ENCODE results near the gene FUT7.

The FUT7 gene

GRCh38 chr9:137031904-137032640 is at the start of gene FUT7:
FUT7 (minus strand) TSS chr9:137032088; CDS start chr9:137031991, 97 bp downstream.
- H3K4me1 Mint-ChIP-seq (ENCODE audit: low read depth) = peaks cover 42% of the 10 kb centered on the region
- peak within 1 kb of the TSS; percentile 57 for H3K4me3 Mint-ChIP-seq
- H3K9me3 Mint-ChIP-seq (ENCODE audit: low read depth) = no peaks in the 10 kb centered on the region
- H3K27ac Mint-ChIP-seq = no peak within 1 kb of the TSS
- H3K27me3 Mint-ChIP-seq = no peaks in the 10 kb centered on the region
- no peaks in the 10 kb centered on the region for H3K36me3 Mint-ChIP-seq

DNA sequence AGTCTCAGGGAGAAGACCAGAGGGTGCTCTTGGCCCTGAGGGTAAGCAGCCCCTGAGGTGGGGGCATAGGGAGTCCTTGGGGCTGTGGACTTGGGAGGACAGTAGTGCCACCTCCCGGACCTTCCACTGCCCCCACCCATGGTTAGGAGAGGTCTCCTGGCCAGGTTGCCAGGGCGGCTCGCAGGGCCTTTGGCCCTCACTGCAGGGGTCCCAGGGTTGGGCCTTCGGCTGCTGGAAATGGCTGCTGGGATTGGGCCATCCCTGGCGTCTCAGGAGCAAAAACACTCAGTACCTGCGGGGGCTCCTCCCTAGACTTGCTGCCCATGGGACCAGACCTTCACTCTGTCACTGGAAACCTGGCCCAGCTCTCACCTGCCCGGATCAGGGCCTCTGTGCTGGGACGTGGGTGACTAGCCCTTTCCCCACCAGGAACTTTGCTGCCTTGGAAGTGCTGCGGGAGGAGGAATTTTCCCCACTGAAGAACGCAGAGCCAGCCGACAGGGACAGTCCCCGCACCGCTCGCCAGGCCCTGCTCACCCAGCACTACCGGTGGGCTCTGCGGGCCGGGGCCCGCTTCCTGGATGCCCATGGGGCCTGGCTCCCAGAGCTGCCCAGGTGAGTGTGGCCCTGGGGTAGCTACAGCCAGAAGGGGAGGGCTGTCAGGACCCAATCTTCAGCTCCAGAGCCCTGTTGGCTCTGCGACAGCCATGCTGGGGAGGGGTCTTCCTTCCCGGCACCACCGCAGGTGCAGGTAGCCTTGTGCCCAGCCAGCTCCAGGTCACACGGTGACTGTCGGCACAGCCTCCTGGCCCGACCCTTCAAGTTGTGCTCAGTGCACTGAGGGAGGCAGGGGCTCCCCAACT is 48.6 kb upstream of the FUT7 start:
- Mint-ChIP-seq H3K27me3 (no peaks in the 10 kb centered on the region), H3K36me3 (no peaks in the 10 kb centered on the region), H3K27ac (no peak overlapping the region), H3K4me3 (no peak overlapping the region), H3K4me1 (ENCODE audit: low read depth) (peaks cover 16% of the 10 kb centered on the region), H3K9me3 (ENCODE audit: low read depth) (no peaks in the 10 kb centered on the region)

DNA sequence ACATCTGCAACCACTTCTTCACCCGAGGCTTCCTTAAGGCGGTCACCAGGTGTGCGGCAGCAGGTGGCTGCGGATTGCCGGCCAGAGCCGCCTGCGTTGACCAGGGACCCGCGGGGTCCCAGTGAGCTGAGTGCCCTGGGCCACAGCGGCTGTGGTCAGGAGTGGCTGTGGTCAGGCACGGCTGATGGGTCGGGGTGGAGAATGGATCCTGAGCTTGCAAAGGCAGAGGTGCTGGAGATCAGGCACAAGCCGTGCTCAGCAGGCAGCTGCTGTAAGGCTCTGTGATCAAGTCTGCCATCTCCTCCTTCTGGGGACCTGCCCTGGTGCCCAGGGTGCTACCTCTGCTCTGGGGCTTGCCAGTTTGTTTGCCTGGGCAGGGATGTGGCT is 47.5 kb upstream of the FUT7 start:
- no peaks in the 10 kb centered on the region for H3K9me3 Mint-ChIP-seq (ENCODE audit: low read depth)
- H3K36me3 Mint-ChIP-seq = no peaks in the 10 kb centered on the region
- peak overlapping the region; percentile 30 for H3K4me3 Mint-ChIP-seq
- peaks cover 7% of the 10 kb centered on the region for H3K4me1 Mint-ChIP-seq (ENCODE audit: low read depth)
- no peaks in the 10 kb centered on the region for H3K27me3 Mint-ChIP-seq
- no peak overlapping the region for H3K27ac Mint-ChIP-seq

DNA sequence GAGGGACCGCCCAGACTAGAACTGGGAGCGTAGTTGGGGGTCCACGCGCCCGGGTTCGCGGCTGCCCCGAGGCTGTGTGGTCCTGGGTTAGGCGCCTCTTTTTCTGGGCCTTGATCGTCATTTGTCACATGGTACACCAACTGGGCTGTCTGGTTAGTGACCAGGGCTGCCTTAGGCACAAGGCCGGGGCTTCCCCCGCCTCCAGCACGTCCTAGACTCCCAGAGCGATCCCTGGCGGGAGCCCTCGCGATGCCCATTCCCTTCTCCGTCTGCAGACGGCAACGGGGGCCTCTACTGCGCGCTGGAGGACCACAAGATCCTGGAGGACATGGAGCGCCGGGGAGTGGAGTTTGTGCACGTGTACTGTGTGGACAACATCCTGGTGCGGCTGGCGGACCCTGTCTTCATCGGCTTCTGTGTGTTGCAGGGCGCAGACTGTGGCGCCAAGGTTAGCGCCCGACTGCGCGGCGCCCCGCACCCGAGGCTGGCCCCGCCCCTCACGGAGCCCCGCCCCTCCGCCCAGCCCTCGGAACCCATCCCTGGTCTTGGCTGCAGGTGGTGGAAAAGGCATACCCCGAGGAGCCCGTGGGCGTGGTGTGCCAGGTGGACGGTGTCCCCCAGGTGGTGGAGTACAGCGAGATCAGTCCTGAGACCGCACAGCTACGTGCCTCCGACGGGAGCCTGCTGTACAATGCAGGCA is 47.0 kb upstream of the FUT7 start:
- Mint-ChIP-seq H3K4me3 (peak overlapping the region; percentile 63), H3K36me3 (no peaks in the 10 kb centered on the region), H3K4me1 (ENCODE audit: low read depth) (peaks cover 7% of the 10 kb centered on the region), H3K9me3 (ENCODE audit: low read depth) (no peaks in the 10 kb centered on the region), H3K27ac (no peak overlapping the region), H3K27me3 (no peaks in the 10 kb centered on the region)

DNA sequence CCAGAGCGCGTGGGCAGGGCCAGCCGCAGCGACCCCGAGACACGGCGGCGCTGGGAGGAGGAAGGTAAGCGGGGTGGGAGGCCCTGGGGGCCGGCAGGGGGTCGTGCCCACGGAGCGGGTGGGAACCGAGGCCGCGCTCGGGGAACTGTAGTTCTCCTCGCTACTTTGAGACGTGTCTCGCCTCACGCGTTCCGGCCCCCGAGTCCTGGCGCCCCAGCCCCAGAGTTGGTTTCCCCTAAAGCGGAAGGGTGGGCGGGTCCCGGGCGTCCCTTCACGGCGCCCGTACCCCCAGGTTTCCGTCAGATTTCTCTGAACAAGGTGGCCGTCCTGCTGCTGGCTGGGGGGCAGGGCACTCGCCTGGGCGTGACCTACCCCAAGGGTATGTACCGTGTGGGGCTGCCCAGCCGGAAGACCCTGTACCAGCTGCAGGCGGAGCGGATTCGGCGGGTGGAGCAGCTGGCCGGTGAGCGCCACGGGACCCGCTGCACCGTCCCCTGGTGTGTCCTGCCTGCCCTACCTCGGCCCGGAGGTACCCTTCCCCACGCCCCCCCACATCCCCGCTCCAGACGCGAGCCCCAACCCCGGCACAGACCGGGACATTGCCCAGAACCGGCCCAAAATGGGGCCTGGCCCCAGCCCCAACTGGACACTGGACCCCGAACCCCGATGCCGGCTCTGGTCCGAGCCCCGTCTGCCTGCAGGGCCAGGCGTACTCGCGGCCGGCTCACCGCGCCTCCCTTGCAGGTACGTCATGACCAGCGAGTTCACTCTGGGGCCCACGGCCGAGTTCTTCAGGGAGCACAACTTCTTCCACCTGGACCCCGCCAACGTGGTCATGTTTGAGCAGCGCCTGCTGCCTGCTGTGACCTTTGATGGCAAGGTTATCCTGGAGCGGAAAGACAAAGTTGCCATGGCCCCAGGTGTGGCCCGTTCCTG is 46.1 kb upstream of the FUT7 start:
- Mint-ChIP-seq H3K4me3 (peak overlapping the region; percentile 73), H3K9me3 (ENCODE audit: low read depth) (no peaks in the 10 kb centered on the region), H3K27me3 (no peaks in the 10 kb centered on the region), H3K4me1 (ENCODE audit: low read depth) (peaks cover 5% of the 10 kb centered on the region), H3K27ac (no peak overlapping the region), H3K36me3 (no peaks in the 10 kb centered on the region)

- Mint-ChIP-seq H3K4me1 (ENCODE audit: low read depth) (peaks cover 5% of the 10 kb centered on the region), H3K27ac (no peak within 1 kb of the TSS)
Observed at GRCh38 chr9:137077010-137077747, 45.3 kb upstream of the FUT7 start, which contains the start of gene UAP1L1. UAP1L1 (plus strand) TSS chr9:137077517; CDS start chr9:137077533, 16 bp downstream.

DNA sequence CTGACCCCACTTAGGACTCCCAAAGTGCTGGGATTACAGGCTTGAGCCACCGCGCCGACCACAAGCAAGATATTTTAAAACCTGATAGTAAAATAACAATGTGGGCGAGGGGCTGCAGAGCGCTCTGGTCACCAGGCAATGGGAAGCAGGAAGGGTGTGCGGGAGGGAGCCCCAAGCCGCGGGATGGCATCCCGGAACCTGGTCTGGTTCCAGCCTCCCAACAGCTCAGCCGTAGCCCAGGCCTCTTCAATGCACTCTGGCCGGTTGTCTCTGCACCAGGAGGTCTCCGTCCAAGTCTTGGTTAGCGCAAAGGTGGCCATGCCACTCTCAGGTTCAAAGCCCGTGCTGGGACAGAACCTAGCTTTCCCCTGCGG is 44.7 kb upstream of the FUT7 start:
- no peaks in the 10 kb centered on the region for H3K36me3 Mint-ChIP-seq
- H3K27ac Mint-ChIP-seq = no peak overlapping the region
- no peaks in the 10 kb centered on the region for H3K9me3 Mint-ChIP-seq (ENCODE audit: low read depth)
- no peaks in the 10 kb centered on the region for H3K27me3 Mint-ChIP-seq
- H3K4me3 Mint-ChIP-seq = peak overlapping the region; percentile 74
- peaks cover 5% of the 10 kb centered on the region for H3K4me1 Mint-ChIP-seq (ENCODE audit: low read depth)

More at GRCh38 chr9:137077010-137077747, 45.3 kb upstream of the FUT7 start, which contains the start of gene UAP1L1:
- Mint-ChIP-seq H3K27me3 (no peaks in the 10 kb centered on the region), H3K9me3 (ENCODE audit: low read depth) (no peaks in the 10 kb centered on the region), H3K36me3 (no peaks in the 10 kb centered on the region), H3K4me3 (peak within 1 kb of the TSS; percentile 74)

DNA sequence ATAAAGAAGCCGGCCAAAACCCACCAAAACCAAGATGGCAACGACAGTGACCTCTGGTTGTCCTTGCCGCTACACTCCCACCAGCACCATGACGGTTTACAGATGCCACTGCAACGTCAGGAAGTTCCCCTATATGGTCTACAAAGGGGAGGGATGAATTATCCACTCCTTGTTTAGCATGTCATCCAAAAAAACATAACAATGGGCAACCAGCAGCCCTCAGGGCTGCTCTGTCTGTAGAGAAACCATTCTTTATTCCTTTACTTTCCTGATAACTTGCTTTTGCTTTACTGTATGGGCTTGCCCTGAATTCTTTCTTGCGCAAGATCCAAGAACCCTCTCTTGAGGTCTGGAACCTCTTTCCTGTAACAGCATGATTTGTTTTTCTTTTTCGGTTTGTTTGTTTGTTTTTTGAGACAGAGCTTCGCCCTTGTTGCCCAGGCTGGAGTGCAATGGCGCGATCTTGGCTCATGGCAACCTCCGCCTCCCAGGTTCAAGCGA is 43.4 kb upstream of the FUT7 start:
- Mint-ChIP-seq H3K4me3 (no peak overlapping the region), H3K27ac (no peak overlapping the region), H3K27me3 (no peaks in the 10 kb centered on the region), H3K36me3 (no peaks in the 10 kb centered on the region), H3K4me1 (ENCODE audit: low read depth) (peaks cover 9% of the 10 kb centered on the region), H3K9me3 (ENCODE audit: low read depth) (no peaks in the 10 kb centered on the region)

DNA sequence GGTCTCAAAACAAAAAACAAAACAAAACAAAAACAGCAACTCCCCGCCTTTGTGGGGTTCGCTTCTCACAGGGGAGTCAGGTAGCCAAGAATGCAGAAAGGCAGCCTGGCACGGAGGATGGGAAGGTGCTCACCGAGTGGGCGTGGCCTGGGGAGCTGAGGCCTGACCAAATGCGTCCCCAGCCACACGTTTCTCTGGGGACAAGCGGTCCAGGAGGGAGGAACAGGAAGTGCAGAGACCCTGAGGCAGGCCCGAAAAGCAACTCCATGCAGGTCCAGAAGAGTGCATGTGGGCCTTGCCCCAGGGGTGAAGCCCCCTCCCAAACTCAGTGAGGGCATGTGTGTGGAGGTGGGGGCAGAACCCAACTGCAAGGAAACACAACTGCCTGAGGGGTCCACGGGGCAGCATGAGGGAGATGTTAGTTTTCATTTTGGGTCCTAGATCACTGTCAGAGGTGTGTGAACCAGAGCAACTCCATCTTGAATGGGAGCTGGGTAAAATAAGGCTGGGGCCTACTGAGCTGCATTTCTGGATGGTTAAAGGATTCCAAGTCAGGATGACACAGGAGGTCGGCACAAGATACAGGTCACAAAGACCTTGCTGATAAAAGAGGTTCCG is 42.9 kb upstream of the FUT7 start:
- no peaks in the 10 kb centered on the region for H3K9me3 Mint-ChIP-seq (ENCODE audit: low read depth)
- peaks cover 7% of the 10 kb centered on the region for H3K4me1 Mint-ChIP-seq (ENCODE audit: low read depth)
- no peak overlapping the region for H3K27ac Mint-ChIP-seq
- H3K27me3 Mint-ChIP-seq = no peaks in the 10 kb centered on the region
- H3K36me3 Mint-ChIP-seq = no peaks in the 10 kb centered on the region
- H3K4me3 Mint-ChIP-seq = no peak overlapping the region

- Mint-ChIP-seq H3K4me3 (no peak overlapping the region), H3K36me3 (no peaks in the 10 kb centered on the region), H3K4me1 (ENCODE audit: low read depth) (peaks cover 6% of the 10 kb centered on the region)
Observed at GRCh38 chr9:137073992-137074399, 42.1 kb upstream of the FUT7 start.

GRCh38 chr9:137071282-137071681 is 39.4 kb upstream of the FUT7 start:
- Mint-ChIP-seq H3K36me3 (no peaks in the 10 kb centered on the region), H3K4me1 (ENCODE audit: low read depth) (peaks cover 9% of the 10 kb centered on the region), H3K4me3 (peak overlapping the region; percentile 78), H3K9me3 (ENCODE audit: low read depth) (no peaks in the 10 kb centered on the region), H3K27ac (no peak overlapping the region), H3K27me3 (no peaks in the 10 kb centered on the region)

More at GRCh38 chr9:137073992-137074399, 42.1 kb upstream of the FUT7 start:
- no peaks in the 10 kb centered on the region for H3K9me3 Mint-ChIP-seq (ENCODE audit: low read depth)
- H3K27ac Mint-ChIP-seq = no peak overlapping the region
- no peaks in the 10 kb centered on the region for H3K27me3 Mint-ChIP-seq

DNA sequence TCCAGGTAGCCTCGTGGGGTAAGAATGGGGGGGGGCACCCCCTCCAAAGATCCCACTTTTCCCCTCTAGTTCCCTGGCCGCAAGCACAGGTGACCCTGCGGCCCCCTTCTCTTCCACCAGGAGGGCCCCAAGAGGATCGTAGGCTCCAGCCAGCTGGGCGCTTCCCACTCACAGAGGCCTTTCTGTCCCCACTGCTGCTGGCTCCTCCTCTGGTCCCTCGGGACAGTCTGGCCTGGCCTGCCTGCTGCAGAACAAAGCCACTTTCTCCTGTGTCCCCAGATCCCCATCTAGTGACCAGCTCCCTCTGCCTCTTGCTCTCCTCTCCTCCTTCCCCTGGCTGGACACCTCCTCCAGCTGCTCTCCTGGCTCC is 39.0 kb upstream of the FUT7 start:
- Mint-ChIP-seq H3K27ac (no peak overlapping the region), H3K9me3 (ENCODE audit: low read depth) (no peaks in the 10 kb centered on the region), H3K36me3 (no peaks in the 10 kb centered on the region), H3K27me3 (no peaks in the 10 kb centered on the region), H3K4me3 (peak overlapping the region; percentile 78), H3K4me1 (ENCODE audit: low read depth) (peaks cover 9% of the 10 kb centered on the region)

DNA sequence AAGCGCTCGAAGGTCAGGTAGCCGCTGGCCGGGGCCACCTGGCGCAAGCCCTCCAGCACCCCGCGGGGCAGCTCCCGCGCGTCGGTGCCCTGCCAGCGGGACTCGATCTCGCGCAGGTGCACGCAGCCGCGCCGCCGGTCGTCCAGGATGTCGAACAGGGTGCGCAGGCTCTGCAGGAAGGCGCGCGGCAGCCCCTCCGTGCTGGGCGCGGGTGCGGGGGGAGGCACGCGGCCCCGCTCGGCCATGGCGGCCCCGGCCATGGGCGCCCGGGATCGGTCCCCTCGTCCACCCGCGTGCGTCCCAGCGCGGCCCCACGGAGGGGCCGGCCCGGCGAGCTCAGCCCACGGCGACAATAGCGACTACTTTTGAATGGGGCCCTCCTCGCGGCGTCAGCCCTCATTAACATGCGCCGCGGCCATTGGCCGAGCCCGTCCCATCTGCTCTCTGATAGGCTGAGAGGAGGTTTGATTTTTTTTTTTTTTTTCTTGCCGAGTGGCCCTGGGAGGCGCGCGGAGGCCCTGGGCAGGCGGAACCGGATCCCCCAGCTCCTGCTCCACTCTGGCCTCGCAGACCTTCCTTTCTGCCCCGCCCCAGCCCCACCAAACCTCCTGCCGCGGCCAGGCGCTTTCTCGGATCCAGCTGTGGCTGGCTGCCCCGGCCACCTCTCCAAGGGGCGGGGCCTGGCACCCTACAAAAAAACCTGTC is 38.5 kb upstream of the FUT7 start, which contains the start of gene SAPCD2:
Gene SAPCD2, minus strand, starts transcription at position 357 of the 705 bp plus-strand sequence. Its CDS starts 97 bp downstream, at position 260.
- Mint-ChIP-seq H3K27me3 (no peaks in the 10 kb centered on the region), H3K27ac (no peak within 1 kb of the TSS), H3K4me3 (peak within 1 kb of the TSS; percentile 78), H3K9me3 (ENCODE audit: low read depth) (no peaks in the 10 kb centered on the region), H3K4me1 (ENCODE audit: low read depth) (peaks cover 9% of the 10 kb centered on the region), H3K36me3 (no peaks in the 10 kb centered on the region)
